ENCODE results near the gene SCRN1. TPM values are rescaled to one million over a fixed set of nuclear protein-coding genes. Genes with fewer than 3 reads are reported as not detected.

Gene SCRN1
- total RNA-seq, 1 experiment from 2014 or later, result 96.2 TPM

GRCh38 chr7:29995652-29996051 lies 6.1 kb upstream of the SCRN1 start:
- no peak for DNase-seq (ENCODE audit: low spot score)
- Mint-ChIP-seq H3K4me1 (peaks cover 9% of the 10 kb centered on the region), H3K27ac (no peak overlapping the region), H3K9me3 (peaks cover 52% of the 10 kb centered on the region), H3K27me3 (ENCODE audit: low read depth) (peaks cover 13% of the 10 kb centered on the region), H3K36me3 (peaks cover 27% of the 10 kb centered on the region), H3K4me3 (no peak overlapping the region)
- TF ChIP-seq USF1 (CRISPR knock-in tag; IDR thresholded peaks at IDR 0.05) (no peak), EMX1 (CRISPR knock-in tag; IDR thresholded peaks at IDR 0.05) (no peak), TEAD1 (CRISPR knock-in tag; IDR thresholded peaks at IDR 0.05) (no peak), NFE2L1 (CRISPR knock-in tag; IDR thresholded peaks at IDR 0.05) (no peak), SMAD3 (CRISPR knock-in tag; IDR thresholded peaks at IDR 0.05; ENCODE audit: borderline replicate concordance) (no peak), ATF3 (CRISPR knock-in tag; conservative IDR thresholded peaks at IDR 0.05) (no peak), AR (CRISPR knock-in tag; IDR thresholded peaks at IDR 0.05) (no peak), TCF7 (CRISPR knock-in tag; IDR thresholded peaks at IDR 0.05; ENCODE audit: low read depth) (no peak), ATF6 (CRISPR knock-in tag; IDR thresholded peaks at IDR 0.05) (no peak), SMAD4 (CRISPR knock-in tag; IDR thresholded peaks at IDR 0.05) (no peak), ARID4B (CRISPR knock-in tag; IDR thresholded peaks at IDR 0.05; ENCODE audit: borderline replicate concordance) (no peak), ZNF416 (CRISPR knock-in tag; IDR thresholded peaks at IDR 0.05) (no peak), TEAD4 (CRISPR knock-in tag; IDR thresholded peaks at IDR 0.05) (no peak)
- ChIA-PET CTCF (no interaction called here), POLR2A (no interaction called here)
- ATAC-seq, result no peak

GRCh38 chr7:29993140-29993539 lies 3.5 kb upstream of the SCRN1 start:
- ATAC-seq (no peak), DNase-seq (ENCODE audit: low spot score) (no peak)
- no peak overlapping the region for H3K4me3 Mint-ChIP-seq
- peaks cover 41% of the 10 kb centered on the region for H3K9me3 Mint-ChIP-seq
- ChIA-PET POLR2A (no interaction called here), CTCF (interaction anchor here (0.7 to 1.7 kb wide), 4 partner anchors 10 to 73 kb away, joined by 3 to 5 read pairs (median 3); no protein-coding TSS in a partner anchor)
- peaks cover 18% of the 10 kb centered on the region for H3K27me3 Mint-ChIP-seq (ENCODE audit: low read depth)
- H3K4me1 Mint-ChIP-seq, result peaks cover 8% of the 10 kb centered on the region
- peaks cover 24% of the 10 kb centered on the region for H3K36me3 Mint-ChIP-seq
- no peak overlapping the region for H3K27ac Mint-ChIP-seq
- TF ChIP-seq ZNF425 (CRISPR knock-in tag; conservative IDR thresholded peaks at IDR 0.05) (no peak), ATF2 (CRISPR knock-in tag; IDR thresholded peaks at IDR 0.05; ENCODE audit: borderline replicate concordance, low read depth) (no peak), CBFB (CRISPR knock-in tag; IDR thresholded peaks at IDR 0.05; ENCODE audit: low read depth) (no peak), PRRX2 (CRISPR knock-in tag; IDR thresholded peaks at IDR 0.05) (no peak), ZNF317 (CRISPR knock-in tag; IDR thresholded peaks at IDR 0.05; ENCODE audit: borderline replicate concordance, low read depth) (no peak), MYBL2 (CRISPR knock-in tag; IDR thresholded peaks at IDR 0.05) (no peak)
